Measurements from ENCODE around the gene NPAT.

- no peak for TF ChIP-seq TCF7L2 (IDR thresholded peaks at IDR 0.05; ENCODE audit: low read depth, low read length)
- TF ChIP-seq POLR2AphosphoS5 (IDR thresholded peaks at IDR 0.05; ENCODE audit: low read depth, low read length) = no peak
- no peak for TF ChIP-seq CTCF (IDR thresholded peaks at IDR 0.05)
These were observed 8.7 kb downstream of the NPAT start for GRCh38 chr11:108213784-108214183.

All from Panc1 (cell line).